Stimulated activated CD4-positive, alpha-beta T cell treated with anti-CD3 and anti-CD28 coated beads, TNF-alpha, amount 100 ng/mL, for 48 hours (primary cell): ENCODE measurements around the gene NRG2.

Experiments
- DNase-seq, 3 donors: peaks; one replicate each; pipeline ENCODE4 v3.0.0-alpha.2; 2020; ENCODE audit warnings: low read depth in 3 of 3

NRG2 gene

GRCh38 chr5:139856714-139857113 lies 186.4 kb downstream of the NRG2 start:
- DNase-seq: no peak

DNA sequence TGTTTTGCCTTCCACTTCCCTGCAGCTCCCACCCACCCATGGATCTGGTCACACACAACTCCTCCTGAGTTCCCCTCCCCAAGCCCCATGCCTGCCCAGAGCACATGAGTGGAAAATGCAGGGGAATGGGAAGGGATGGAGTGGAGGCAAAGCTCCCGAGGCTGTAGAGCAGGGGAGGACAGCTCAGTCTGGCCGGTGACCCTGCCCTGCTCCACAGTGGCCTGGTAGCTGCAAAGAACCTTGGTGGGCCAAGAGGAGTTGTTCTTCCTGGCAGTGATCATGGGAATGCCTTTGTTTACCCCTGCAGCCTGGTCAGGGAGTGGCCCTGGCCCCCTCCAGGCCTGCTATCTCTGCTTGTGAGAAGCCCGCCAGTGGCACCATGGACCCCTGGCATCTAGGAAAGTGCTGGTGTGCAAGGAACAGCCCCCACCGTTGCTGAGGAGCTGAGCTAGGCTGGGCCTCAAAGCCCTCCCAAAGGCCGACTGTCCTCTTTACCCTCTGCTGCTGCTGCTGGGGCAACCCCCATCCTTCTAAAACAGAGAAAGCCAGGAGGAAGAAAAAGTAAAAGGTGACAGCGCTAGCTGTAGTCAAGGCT lies 187.1 kb downstream of the NRG2 start:
- DNase-seq: no peak

- DNase-seq: no peak
These were observed 187.6 kb downstream of the NRG2 start for GRCh38 chr5:139855451-139855850.

- no peak for DNase-seq
These were observed 188.1 kb downstream of the NRG2 start for GRCh38 chr5:139854953-139855352.

DNA sequence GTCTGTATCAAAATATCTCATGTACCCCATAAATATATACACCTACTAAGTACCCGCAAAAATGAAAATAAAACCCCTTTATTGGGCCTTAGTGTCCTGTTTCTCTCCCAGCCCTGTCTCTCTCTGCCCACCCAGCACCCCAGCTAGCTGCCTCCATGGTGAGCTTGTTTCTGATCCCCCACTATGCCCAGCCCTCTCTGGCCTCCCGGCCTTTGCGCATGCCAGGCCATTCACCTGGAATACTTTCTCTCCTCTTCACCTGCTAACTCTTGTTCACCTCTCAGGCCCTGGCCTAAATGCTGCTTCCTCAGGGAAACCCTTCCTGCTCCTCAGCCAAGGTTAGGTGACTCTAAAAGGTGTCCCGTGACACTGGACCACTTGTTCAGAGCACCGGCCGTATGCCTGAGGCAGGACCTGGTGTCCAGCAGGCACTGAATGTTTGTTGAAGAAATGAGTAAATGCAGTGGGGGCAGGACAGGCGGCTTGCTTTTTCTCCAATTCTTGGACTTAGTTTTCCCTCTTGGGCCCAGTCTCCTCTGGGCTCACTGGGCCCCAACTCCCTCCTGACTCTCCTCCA lies 189.0 kb downstream of the NRG2 start:
- no peak for DNase-seq

GRCh38 chr5:139852696-139853095 lies 190.4 kb downstream of the NRG2 start:
- DNase-seq: no peak

DNA sequence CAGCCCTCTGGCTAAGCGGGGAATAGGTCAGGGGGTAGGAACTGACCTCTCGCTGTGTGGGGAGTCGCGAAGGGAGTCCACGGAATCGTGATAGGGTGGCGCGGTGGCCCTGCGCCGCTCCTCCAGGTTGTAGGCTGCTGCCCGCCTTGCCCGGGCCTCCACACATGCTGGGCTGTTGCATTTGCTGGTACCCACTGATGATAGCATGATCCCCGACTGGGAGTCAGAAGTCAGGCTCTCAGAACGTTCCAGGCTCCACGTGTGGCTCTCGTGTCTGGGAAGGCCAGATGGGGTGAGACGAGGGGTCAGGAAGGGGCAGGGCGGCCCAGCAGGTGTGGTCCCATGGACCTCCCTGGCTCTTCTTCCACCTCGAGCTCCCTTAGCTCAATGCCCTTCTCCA lies 191.5 kb downstream of the NRG2 start:
- DNase-seq: no peak

- DNase-seq: no peak
These were observed 192.6 kb downstream of the NRG2 start for GRCh38 chr5:139850423-139851016.

DNA sequence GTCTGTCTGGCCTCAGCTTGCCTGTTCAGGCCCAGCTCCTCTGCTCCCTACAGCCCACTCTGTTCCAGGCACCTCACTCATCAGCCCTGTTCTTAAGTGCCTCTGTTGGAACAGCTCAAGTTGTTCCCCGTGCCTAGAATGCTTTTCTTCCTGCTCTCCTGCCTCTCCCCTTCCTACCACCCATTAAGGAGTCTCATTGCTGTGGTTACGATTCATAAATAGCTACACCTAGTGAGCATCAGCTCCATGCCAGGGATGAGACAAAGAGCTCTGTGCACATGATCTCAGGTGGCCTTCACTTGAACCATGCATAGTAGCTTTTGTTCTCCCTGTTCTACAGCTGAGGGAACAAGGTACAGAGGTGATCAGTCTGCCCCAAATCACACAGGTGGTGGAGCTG lies 193.2 kb downstream of the NRG2 start:
- DNase-seq: no peak

GRCh38 chr5:139849501-139849900 lies 193.6 kb downstream of the NRG2 start:
- no peak for DNase-seq

GRCh38 chr5:139848508-139849100 lies 194.5 kb downstream of the NRG2 start:
- peak in 1 of 3 donors; percentile 13 for DNase-seq

GRCh38 chr5:139847790-139848507 lies 195.2 kb downstream of the NRG2 start:
- DNase-seq: peak; percentile 35 to 53 (median 52)

DNA sequence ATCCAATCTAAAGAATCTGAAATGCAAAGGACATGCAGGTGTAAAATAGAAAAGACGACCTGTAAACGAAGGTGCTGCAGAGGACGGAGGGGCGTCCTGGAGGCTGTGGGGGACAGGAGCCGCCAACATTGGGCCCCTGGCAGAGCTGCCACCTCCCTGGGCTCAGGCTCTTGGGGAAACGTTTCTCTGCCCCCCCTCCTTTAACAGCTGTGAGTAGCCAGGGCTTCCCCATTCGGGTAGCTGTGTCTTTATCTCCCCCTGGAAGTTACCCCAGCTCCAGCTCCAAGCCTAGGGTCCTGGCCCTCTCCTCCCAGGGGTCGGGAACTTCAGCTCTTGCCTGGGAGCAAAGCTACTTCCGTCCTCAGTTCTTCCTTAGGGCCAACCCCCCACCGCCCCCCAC lies 196.0 kb downstream of the NRG2 start:
- DNase-seq: no peak

- no peak for DNase-seq
These were observed 197.0 kb downstream of the NRG2 start for GRCh38 chr5:139845846-139846681.

GRCh38 chr5:139844472-139845145 lies 198.5 kb downstream of the NRG2 start:
- DNase-seq: peak; percentile 54 to 61 (median 60)

- DNase-seq: no peak
These were observed 199.1 kb downstream of the NRG2 start for GRCh38 chr5:139843991-139844390.

DNA sequence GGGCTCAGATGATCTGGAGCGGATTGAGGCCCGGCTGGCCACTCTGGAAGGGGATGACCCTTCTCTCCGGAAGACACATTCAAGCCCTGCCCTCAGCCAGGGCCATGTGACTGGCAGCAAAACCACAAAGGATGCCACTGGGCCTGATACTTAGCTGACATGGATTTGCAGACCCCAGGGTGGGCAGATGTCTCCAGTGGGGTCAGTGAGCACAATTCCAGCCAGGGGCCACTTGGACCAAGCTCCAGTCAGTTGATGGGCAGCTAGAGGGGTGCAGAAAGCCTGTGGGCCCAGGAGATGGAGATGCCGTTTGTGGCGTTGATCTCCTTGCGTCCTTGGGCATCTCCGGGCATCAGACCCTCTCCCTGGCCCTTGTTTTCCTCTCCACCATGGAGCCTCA lies 200.8 kb downstream of the NRG2 start:
- no peak for DNase-seq

- no peak for DNase-seq
These were observed 201.6 kb downstream of the NRG2 start for GRCh38 chr5:139841549-139841948.

- no peak for DNase-seq
These were observed 203.2 kb downstream of the NRG2 start for GRCh38 chr5:139839918-139840317.

DNA sequence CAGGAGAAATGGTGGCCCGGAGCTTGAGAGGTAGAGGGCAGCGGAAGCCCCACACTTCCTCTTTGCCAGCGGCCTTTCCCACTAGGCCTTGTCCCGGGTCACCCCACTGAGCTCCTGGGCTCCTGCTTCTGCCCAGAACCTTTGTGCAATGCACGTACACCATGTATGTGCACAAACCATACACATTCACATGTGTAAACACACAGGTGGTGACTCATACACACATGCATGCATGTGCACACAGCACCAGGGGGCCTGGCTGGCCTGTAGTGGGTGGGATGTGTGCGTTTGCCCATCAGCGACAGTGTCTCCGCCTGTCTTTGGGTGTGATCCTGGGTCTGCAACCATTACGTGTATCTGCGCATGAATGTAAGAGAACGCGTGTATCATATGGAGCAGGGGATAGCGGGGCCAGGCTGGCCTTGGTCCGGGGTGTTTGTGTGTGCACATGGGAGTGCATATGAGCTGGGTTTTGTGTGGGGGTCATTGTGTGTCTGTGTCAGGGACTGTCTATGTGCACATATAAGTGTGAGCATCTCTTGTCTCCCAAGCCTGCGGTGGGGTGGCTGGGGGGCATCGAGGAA lies 203.8 kb downstream of the NRG2 start:
- DNase-seq: no peak
